GM23338 (cell line): ENCODE data around the gene SNX9. TPM values are rescaled to one million over a fixed set of nuclear protein-coding genes. Genes with fewer than 3 reads are reported as not detected.
"Not testable (repeated sequence)": the region's sequence is repeated elsewhere in the genome, so short reads cannot be mapped to it uniquely, and the experiment has no call there.

Experiments
- ATAC-seq: fragments of 200-7000 bp; cut with Tn5 transposase; 3 replicates; pipeline ENCODE4 v1.9.1; 2020
- DNase-seq: peaks from one replicate; pipeline ENCODE4 v3.0.0-alpha.2; 2015; ENCODE audit warnings: low spot score
- H2AFZ ChIP-seq: fragments of 200-600 bp; sonication (generic); 2 replicates; pipeline ENCODE4 v1.8.0; 2016; ENCODE audit warnings: antibody characterized with exemption, mild to moderate bottlenecking, moderate library complexity
- H3F3A ChIP-seq: fragments of 200-600 bp; sonication (generic); replicated peaks from 2 replicates; pipeline ENCODE4 v1.8.0; 2017; ENCODE audit warnings: antibody characterized with exemption, mixed run types, low read depth
- H3K27ac ChIP-seq: fragments of 200-600 bp; sonication (generic); 2 replicates; pipeline ENCODE4 v1.6.1; 2016; ENCODE audit warnings: low read depth
- H3K27me3 ChIP-seq: fragments of 200-600 bp; sonication (generic); 2 replicates; pipeline ENCODE4 v1.8.0; 2016; ENCODE audit warnings: mild to moderate bottlenecking, mixed run types, moderate library complexity; ENCODE audit not compliant: insufficient read depth
- H3K36me3 ChIP-seq: fragments of 200-600 bp; sonication (generic); 2 replicates; pipeline ENCODE4 v1.8.0; 2016; ENCODE audit warnings: mild to moderate bottlenecking; ENCODE audit not compliant: insufficient read depth
- H3K4me1 ChIP-seq: fragments of 200-600 bp; sonication (generic); 2 replicates; pipeline ENCODE4 v1.8.0; 2016; ENCODE audit warnings: mild to moderate bottlenecking, moderate library complexity; ENCODE audit not compliant: insufficient read depth
- H3K4me2 ChIP-seq: fragments of 200-600 bp; sonication (generic); 2 replicates; pipeline ENCODE4 v1.7.1; 2017; ENCODE audit warnings: mixed run types
- H3K4me3 ChIP-seq: fragments of 200-600 bp; sonication (generic); 2 replicates; pipeline ENCODE4 v1.6.1; 2016; ENCODE audit warnings: mixed run types
- H3K79me2 ChIP-seq: fragments of 200-600 bp; sonication (generic); replicated peaks from 2 replicates; pipeline ENCODE4 v1.8.0; 2017; ENCODE audit warnings: mild to moderate bottlenecking; ENCODE audit not compliant: insufficient read depth
- H3K9me2 ChIP-seq: fragments of 200-600 bp; sonication (generic); 2 replicates; pipeline ENCODE4 v1.8.0; 2017; ENCODE audit not compliant: insufficient read depth
- H4K20me1 ChIP-seq: fragments of 200-600 bp; sonication (generic); replicated peaks from 2 replicates; pipeline ENCODE4 v1.8.0; 2017; ENCODE audit warnings: mild to moderate bottlenecking; ENCODE audit not compliant: insufficient read depth
- H3K27ac Mint-ChIP-seq: 2 replicates; pipeline ENCODE4 v1.8.0; 2020; ENCODE audit warnings: inconsistent platforms, mild to moderate bottlenecking, moderate library complexity, mixed read lengths
- H3K27me3 Mint-ChIP-seq: 3 replicates; pipeline ENCODE4 v1.8.0; 2022; ENCODE audit warnings: low read depth, mild to moderate bottlenecking, moderate library complexity, mixed read lengths, inconsistent platforms; ENCODE audit not compliant: insufficient read depth, poor library complexity
- H3K36me3 Mint-ChIP-seq: 3 replicates; pipeline ENCODE4 v1.8.0; 2021; ENCODE audit warnings: low read depth, mild to moderate bottlenecking, inconsistent platforms, moderate library complexity, mixed read lengths
- H3K4me1 Mint-ChIP-seq: 3 replicates; pipeline ENCODE4 v1.8.0; 2020; ENCODE audit warnings: mild to moderate bottlenecking, inconsistent platforms, mixed read lengths
- H3K4me3 Mint-ChIP-seq: 3 replicates; pipeline ENCODE4 v1.8.0; 2021; ENCODE audit warnings: moderate library complexity, mild to moderate bottlenecking, inconsistent platforms, mixed read lengths
- H3K9me3 Mint-ChIP-seq: 3 replicates; pipeline ENCODE4 v1.8.0; 2020; ENCODE audit warnings: moderate library complexity, mild to moderate bottlenecking, inconsistent platforms, mixed read lengths
- ETS1 ChIP-seq: IDR thresholded peaks from 2 replicates; pipeline ENCODE4 v1.6.1; 2016; ENCODE audit warnings: antibody characterized with exemption
- EZH2 ChIP-seq: fragments of 200-600 bp; sonication (generic); IDR thresholded peaks from one replicate; pipeline ENCODE4 v1.8.0; 2017; ENCODE audit warnings: antibody characterized with exemption, mild to moderate bottlenecking, low read depth; ENCODE audit not compliant: unreplicated experiment
- EZH2phosphoT487 ChIP-seq: fragments of 200-600 bp; sonication (generic); IDR thresholded peaks from one replicate; pipeline ENCODE4 v1.8.1; 2018; ENCODE audit warnings: antibody characterized with exemption; ENCODE audit not compliant: unreplicated experiment
- JUNB ChIP-seq: IDR thresholded peaks from one replicate; pipeline ENCODE4 v1.6.1; 2016; ENCODE audit warnings: antibody characterized with exemption; ENCODE audit not compliant: unreplicated experiment
- NANOG ChIP-seq: IDR thresholded peaks from 2 replicates; pipeline ENCODE4 v1.6.1; 2016; ENCODE audit warnings: antibody characterized with exemption, borderline replicate concordance
- POLR2AphosphoS5 ChIP-seq: IDR thresholded peaks from 2 replicates; pipeline ENCODE4 v1.6.1; 2016; ENCODE audit warnings: antibody characterized with exemption, low read depth
- REST ChIP-seq: IDR thresholded peaks from one replicate; pipeline ENCODE4 v1.6.1; 2018; ENCODE audit warnings: antibody characterized with exemption; ENCODE audit not compliant: unreplicated experiment
- STAT1 ChIP-seq: IDR thresholded peaks from one replicate; pipeline ENCODE4 v1.6.1; 2016; ENCODE audit warnings: antibody characterized with exemption; ENCODE audit not compliant: unreplicated experiment
- polyA plus RNA-seq: library from polyadenylated mRNA; unstranded; fragments of >200 nt; fragmentation: Nextera tagmentation; extraction: Ambion mirVana; gene quantifications from 2 replicates; pipeline ENCODE4 v1.2.1, GENCODE V29; 2016
- total RNA-seq: library from RNA; depleted of rRNA; stranded (reverse); fragments of >200 nt; shearing (Covaris generic); gene quantifications from 2 replicates; pipeline ENCODE4 v1.2.3, GENCODE V29; 2014
- TF ChIP-seq, protein P1 (sequence below): fragments of 250-450 bp; sonication (Bioruptor Pico); IDR thresholded peaks from 2 replicates; pipeline ENCODE4 v1.5.0; 2020; ENCODE audit warnings: mild to moderate bottlenecking, moderate library complexity

Gene SNX9
- total and polyA plus RNA-seq, 2 experiments from 2014 or later, result 18.4 to 23.3 TPM

DNA sequence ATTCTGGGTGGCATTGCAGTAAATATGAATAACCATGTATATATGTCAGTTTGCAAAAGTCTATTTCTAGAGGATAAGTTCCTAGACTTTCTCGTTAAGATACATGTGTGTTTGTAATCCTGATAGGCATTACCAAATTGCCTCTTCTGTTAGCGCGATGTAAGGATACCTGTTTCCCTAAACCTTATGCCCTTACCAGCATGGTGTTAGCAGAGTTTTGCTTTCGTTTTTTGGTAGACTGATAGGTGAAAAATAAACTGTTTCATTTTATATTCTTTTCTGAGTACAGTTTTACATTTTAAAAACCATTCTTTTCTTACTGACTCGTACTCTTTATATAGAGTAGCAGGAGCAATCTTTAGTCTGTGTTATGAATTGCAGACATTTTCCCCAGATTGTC, 32.3 kb downstream of the SNX9 start:
- Mint-ChIP-seq H3K4me1 (peaks cover 27% of the 10 kb centered on the region), H3K27ac (no peak overlapping the region), H3K36me3 (peaks cover 13% of the 10 kb centered on the region), H3K27me3 (no peaks in the 10 kb centered on the region), H3K4me3 (no peak overlapping the region), H3K9me3 (peaks cover 11% of the 10 kb centered on the region; the same call in 2 of the 3 replicates)
- DNase-seq, result no peak
- no peaks in the 10 kb centered on the region for H3K9me2 ChIP-seq
- no peak overlapping the region for H3K27ac ChIP-seq
- H2AFZ ChIP-seq, result no peak overlapping the region
- H3K4me2 ChIP-seq, result no peak overlapping the region
- no peaks in the 10 kb centered on the region for H3K27me3 ChIP-seq
- H3K4me3 ChIP-seq, result no peak overlapping the region
- no peaks in the 10 kb centered on the region for H3K36me3 ChIP-seq
- ATAC-seq, result no peak
- no peaks in the 10 kb centered on the region for H3F3A ChIP-seq
- H4K20me1 ChIP-seq, result 0 out of 2 replicates have a peak, but pooled peaks cover 5% of the 10 kb centered on the region
- no peak for TF ChIP-seq REST
- TF ChIP-seq EZH2, result no peak
- TF ChIP-seq NANOG, result no peak
- no peak for TF ChIP-seq EZH2phosphoT487
- no peak for TF ChIP-seq POLR2AphosphoS5
- TF ChIP-seq, protein P1, sequence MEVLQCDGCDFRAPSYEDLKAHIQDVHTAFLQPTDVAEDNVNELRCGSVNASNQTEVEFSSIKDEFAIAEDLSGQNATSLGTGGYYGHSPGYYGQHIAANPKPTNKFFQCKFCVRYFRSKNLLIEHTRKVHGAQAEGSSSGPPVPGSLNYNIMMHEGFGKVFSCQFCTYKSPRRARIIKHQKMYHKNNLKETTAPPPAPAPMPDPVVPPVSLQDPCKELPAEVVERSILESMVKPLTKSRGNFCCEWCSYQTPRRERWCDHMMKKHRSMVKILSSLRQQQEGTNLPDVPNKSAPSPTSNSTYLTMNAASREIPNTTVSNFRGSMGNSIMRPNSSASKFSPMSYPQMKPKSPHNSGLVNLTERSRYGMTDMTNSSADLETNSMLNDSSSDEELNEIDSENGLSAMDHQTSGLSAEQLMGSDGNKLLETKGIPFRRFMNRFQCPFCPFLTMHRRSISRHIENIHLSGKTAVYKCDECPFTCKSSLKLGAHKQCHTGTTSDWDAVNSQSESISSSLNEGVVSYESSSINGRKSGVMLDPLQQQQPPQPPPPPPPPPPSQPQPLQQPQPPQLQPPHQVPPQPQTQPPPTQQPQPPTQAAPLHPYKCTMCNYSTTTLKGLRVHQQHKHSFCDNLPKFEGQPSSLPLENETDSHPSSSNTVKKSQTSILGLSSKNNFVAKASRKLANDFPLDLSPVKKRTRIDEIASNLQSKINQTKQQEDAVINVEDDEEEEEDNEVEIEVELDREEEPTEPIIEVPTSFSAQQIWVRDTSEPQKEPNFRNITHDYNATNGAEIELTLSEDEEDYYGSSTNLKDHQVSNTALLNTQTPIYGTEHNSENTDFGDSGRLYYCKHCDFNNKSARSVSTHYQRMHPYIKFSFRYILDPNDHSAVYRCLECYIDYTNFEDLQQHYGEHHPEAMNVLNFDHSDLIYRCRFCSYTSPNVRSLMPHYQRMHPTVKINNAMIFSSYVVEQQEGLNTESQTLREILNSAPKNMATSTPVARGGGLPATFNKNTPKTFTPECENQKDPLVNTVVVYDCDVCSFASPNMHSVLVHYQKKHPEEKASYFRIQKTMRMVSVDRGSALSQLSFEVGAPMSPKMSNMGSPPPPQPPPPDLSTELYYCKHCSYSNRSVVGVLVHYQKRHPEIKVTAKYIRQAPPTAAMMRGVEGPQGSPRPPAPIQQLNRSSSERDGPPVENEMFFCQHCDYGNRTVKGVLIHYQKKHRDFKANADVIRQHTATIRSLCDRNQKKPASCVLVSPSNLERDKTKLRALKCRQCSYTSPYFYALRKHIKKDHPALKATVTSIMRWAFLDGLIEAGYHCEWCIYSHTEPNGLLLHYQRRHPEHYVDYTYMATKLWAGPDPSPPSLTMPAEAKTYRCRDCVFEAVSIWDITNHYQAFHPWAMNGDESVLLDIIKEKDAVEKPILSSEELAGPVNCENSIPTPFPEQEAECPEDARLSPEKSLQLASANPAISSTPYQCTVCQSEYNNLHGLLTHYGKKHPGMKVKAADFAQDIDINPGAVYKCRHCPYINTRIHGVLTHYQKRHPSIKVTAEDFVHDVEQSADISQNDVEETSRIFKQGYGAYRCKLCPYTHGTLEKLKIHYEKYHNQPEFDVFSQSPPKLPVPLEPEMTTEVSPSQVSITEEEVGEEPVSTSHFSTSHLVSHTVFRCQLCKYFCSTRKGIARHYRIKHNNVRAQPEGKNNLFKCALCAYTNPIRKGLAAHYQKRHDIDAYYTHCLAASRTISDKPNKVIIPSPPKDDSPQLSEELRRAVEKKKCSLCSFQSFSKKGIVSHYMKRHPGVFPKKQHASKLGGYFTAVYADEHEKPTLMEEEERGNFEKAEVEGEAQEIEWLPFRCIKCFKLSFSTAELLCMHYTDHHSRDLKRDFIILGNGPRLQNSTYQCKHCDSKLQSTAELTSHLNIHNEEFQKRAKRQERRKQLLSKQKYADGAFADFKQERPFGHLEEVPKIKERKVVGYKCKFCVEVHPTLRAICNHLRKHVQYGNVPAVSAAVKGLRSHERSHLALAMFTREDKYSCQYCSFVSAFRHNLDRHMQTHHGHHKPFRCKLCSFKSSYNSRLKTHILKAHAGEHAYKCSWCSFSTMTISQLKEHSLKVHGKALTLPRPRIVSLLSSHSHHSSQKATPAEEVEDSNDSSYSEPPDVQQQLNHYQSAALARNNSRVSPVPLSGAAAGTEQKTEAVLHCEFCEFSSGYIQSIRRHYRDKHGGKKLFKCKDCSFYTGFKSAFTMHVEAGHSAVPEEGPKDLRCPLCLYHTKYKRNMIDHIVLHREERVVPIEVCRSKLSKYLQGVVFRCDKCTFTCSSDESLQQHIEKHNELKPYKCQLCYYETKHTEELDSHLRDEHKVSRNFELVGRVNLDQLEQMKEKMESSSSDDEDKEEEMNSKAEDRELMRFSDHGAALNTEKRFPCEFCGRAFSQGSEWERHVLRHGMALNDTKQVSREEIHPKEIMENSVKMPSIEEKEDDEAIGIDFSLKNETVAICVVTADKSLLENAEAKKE, result no peak
- TF ChIP-seq JUNB, result no peak
- TF ChIP-seq ETS1, result no peak
- TF ChIP-seq STAT1, result no peak
- H3K4me1 ChIP-seq, result peaks cover 31% of the 10 kb centered on the region
- peaks cover 100% of the 10 kb centered on the region for H3K79me2 ChIP-seq

DNA sequence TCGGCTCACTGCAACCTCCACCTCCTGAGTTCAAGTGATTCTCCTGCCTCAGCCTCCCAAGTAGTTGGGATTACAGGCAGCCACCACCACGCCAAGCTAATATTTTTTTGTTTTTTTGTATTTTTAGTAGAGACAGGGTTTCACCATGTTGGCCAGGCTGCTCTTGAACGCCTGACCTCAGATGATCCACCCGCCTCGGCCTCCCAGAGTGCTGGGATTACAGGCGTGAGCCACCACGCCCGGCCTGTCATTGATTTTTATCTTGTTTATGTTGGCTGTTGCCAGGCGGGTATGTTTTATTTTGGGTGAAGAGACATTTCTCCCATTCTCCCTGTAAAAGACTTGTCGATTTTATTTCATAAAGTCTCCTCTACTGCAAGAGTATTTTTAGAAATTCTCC, 32.8 kb downstream of the SNX9 start:
- H3K36me3 ChIP-seq, H3K27ac ChIP-seq, H3K27ac Mint-ChIP-seq, DNase-seq, H3K4me3 Mint-ChIP-seq, H3K4me3 ChIP-seq, H4K20me1 ChIP-seq, H3K27me3 Mint-ChIP-seq, H3F3A ChIP-seq, ATAC-seq, H3K9me2 ChIP-seq, H3K27me3 ChIP-seq, H2AFZ ChIP-seq, H3K4me2 ChIP-seq: not testable (repeated sequence)
- Histone ChIP-seq H3K4me1 (peaks cover 36% of the 10 kb centered on the region), H3K79me2 (peaks cover 100% of the 10 kb centered on the region)
- H3K9me3 Mint-ChIP-seq, result peaks cover 11% of the 10 kb centered on the region; the same call in 2 of the 3 replicates
- peaks cover 13% of the 10 kb centered on the region for H3K36me3 Mint-ChIP-seq
- H3K4me1 Mint-ChIP-seq, result peaks cover 31% of the 10 kb centered on the region
